Measurements from ENCODE around the gene FAM222A.

FAM222A gene

DNA sequence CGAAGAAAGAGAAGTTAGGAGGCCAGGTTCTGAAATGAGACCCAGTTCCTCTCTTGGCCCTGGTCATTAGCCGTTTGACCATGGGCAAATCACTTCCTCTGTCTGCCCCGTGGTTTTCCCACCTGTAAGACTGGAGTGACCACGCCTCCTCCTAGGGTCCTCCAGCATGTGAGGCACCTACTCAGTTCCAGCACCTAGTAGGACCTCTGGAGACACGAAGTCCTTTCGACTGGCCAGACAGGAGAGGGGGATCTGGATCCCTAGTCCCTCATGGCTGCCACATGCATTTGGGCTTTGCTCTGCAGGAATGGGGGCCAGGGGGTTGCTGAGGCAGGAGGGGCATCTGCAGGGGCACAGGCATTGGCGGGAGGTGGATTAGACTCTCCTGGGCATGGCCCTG is 103.2 kb downstream of the FAM222A start:
- TF ChIP-seq, protein P1, sequence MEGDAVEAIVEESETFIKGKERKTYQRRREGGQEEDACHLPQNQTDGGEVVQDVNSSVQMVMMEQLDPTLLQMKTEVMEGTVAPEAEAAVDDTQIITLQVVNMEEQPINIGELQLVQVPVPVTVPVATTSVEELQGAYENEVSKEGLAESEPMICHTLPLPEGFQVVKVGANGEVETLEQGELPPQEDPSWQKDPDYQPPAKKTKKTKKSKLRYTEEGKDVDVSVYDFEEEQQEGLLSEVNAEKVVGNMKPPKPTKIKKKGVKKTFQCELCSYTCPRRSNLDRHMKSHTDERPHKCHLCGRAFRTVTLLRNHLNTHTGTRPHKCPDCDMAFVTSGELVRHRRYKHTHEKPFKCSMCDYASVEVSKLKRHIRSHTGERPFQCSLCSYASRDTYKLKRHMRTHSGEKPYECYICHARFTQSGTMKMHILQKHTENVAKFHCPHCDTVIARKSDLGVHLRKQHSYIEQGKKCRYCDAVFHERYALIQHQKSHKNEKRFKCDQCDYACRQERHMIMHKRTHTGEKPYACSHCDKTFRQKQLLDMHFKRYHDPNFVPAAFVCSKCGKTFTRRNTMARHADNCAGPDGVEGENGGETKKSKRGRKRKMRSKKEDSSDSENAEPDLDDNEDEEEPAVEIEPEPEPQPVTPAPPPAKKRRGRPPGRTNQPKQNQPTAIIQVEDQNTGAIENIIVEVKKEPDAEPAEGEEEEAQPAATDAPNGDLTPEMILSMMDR (IDR thresholded peaks at IDR 0.05; ENCODE audit: extremely low read depth, insufficient read depth, missing control alignments): no peak
- no peak for DNase-seq (ENCODE audit: low spot score)
- in situ Hi-C loops (cut with MboI; ENCODE audit: low pct_unique_long_range_greater_than_20kb, low sequenced_read_pairs, unreplicated experiment): no loop called here

DNA sequence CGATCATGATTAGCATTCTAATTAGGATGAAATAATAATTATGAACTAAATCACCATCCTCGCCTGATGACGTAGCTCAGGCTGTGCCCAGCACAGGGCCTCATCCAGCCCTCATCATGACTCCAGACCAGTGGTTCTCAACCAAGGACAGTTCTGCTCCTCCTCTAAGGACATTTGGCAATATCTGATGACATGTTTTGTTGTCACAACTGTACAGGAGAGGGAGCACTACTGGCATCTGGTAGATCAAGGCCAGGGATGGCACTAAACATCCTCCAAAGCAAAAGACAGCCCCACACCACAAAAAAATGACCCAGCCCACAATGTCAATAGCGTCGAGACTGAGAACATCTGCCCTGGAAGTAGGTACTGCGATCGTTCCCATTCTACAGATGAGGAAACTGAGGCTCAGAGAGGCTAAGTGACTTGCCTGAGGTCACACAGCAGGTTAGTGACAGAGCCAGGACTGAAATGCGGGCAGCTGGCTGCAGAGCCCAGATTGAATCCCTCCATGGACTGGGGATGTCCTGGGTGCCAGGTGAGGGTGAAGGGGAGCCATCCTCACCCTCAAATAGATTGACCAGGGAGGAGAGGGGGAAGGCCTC is 104.1 kb downstream of the FAM222A start:
- in situ Hi-C loops (cut with MboI; ENCODE audit: low pct_unique_long_range_greater_than_20kb, low sequenced_read_pairs, unreplicated experiment): no loop called here
- DNase-seq (ENCODE audit: low spot score): no peak

DNA sequence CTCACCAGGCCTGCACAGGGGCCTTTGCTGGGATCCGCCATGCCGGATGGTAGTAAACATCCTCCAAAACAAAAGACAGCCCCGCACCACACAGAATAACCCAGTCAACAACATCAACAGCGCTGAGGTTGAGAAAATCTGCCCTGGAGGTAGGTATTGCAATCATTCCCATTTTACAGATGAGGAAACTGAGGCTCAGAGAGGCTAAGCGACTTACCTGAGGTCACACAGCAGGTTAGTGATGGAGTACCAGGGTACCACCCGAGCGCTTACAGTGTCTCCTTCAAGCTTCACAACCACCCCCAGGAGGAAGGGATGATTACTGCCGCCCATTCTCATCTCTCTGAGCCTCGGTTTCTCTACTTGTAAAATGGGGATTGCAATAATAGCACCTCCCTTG is 104.6 kb downstream of the FAM222A start:
- DNase-seq (ENCODE audit: low spot score): no peak
- in situ Hi-C loops (cut with MboI; ENCODE audit: low pct_unique_long_range_greater_than_20kb, low sequenced_read_pairs, unreplicated experiment): no loop called here
- TF ChIP-seq, protein P1 (IDR thresholded peaks at IDR 0.05; ENCODE audit: extremely low read depth, insufficient read depth, missing control alignments): no peak

More for the DNA sequence above, 104.1 kb downstream of the FAM222A start:
- TF ChIP-seq, protein P1 (IDR thresholded peaks at IDR 0.05; ENCODE audit: extremely low read depth, insufficient read depth, missing control alignments): no peak

DNA sequence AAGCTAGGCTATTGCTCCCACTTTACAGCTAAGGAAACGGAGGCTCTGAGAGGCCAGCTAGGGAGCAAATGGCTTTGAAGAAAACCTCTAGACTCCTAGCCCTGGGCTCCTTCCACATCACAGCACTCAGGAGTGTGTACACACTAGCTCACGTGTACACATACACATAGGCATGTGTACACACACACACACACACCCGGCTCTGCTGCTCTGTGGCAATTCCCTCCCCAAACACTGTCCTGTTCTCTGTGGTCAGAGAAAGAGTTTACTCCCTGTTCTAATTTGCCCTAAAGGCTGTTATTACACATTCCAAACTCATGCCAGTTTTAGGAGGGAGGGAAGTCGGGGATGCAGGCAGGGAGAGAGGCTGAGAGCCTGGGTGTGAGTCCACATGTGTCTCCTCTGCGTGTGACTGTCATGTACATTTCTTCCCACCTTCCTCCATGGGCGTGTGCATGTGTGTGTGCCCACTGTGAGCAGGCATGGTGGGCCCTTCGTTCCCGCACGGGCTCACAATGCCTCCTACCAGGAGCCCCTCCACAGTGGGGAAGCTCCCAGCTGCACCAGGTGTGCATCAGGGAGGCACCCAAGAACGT is 105.4 kb downstream of the FAM222A start:
- TF ChIP-seq, protein P1 (IDR thresholded peaks at IDR 0.05; ENCODE audit: extremely low read depth, insufficient read depth, missing control alignments): no peak
- DNase-seq (ENCODE audit: low spot score): no peak
- in situ Hi-C loops (cut with MboI; ENCODE audit: low pct_unique_long_range_greater_than_20kb, low sequenced_read_pairs, unreplicated experiment): no loop called here

Measured in GM13977 (cell line).